ENCODE measurements around the gene CSMD2.

Gene CSMD2

GRCh38 chr1:33464552-33464951 lies 700.5 kb downstream of the CSMD2 start:
- no peak overlapping the region for H3K4me3 ChIP-seq (ENCODE audit: low read depth, low read length)
- no peak for TF ChIP-seq CTCF (IDR thresholded peaks at IDR 0.05; ENCODE audit: borderline replicate concordance, insufficient read depth, low read depth, low read length)

Measured in GM12875 (cell line).